Ectodermal cell (in vitro differentiated cells): ENCODE measurements around the gene LRRK1.

Source experiments
- H3K27ac ChIP-seq: 2 replicates; pipeline ENCODE4 v1.7.0; 2013; ENCODE audit warnings: mild to moderate bottlenecking, low read depth, low read length; ENCODE audit not compliant: insufficient read depth, poor library complexity, severe bottlenecking
- H3K27me3 ChIP-seq: 2 replicates; pipeline ENCODE4 v1.7.0; 2013; ENCODE audit warnings: mild to moderate bottlenecking, low read length; ENCODE audit not compliant: insufficient read depth, control insufficient read depth, poor library complexity, severe bottlenecking
- H3K36me3 ChIP-seq: one replicate; pipeline ENCODE4 v1.7.0; 2013; ENCODE audit warnings: low read length; ENCODE audit not compliant: control insufficient read depth, insufficient read depth
- H3K4me1 ChIP-seq: one replicate; pipeline ENCODE4 v1.7.0; 2013; ENCODE audit warnings: low read length; ENCODE audit not compliant: control insufficient read depth, insufficient read depth
- H3K4me3 ChIP-seq: 2 replicates; pipeline ENCODE4 v1.7.0; 2013; ENCODE audit warnings: low read depth, low read length, control low read depth; ENCODE audit not compliant: insufficient read depth
- H3K9me3 ChIP-seq: 2 replicates; pipeline ENCODE4 v1.7.0; 2013; ENCODE audit warnings: mild to moderate bottlenecking, low read length, moderate library complexity; ENCODE audit not compliant: control insufficient read depth
- WGBS, 2 experiments: methylation state at CpG; one replicate each; pipeline ENCODE4 v1.1.7; 2013; ENCODE audit warnings: missing lambda C conversion rate in 2 of 2; 5-methylcytosine and 5-hydroxymethylcytosine counted together

LRRK1 gene

GRCh38 chr15:100932676-100933348 is 13.7 kb downstream of the LRRK1 start:
- H3K4me3 ChIP-seq = no peak overlapping the region
- H3K9me3 ChIP-seq = no peaks in the 10 kb centered on the region
- H3K27ac ChIP-seq = no peak overlapping the region
- H3K36me3 ChIP-seq = no peaks in the 10 kb centered on the region
- no peaks in the 10 kb centered on the region for H3K27me3 ChIP-seq
- 35 to 36% methylated on average over 7 of the region's 7 CpGs for WGBS, 2 experiments
- peaks cover 6% of the 10 kb centered on the region for H3K4me1 ChIP-seq

DNA sequence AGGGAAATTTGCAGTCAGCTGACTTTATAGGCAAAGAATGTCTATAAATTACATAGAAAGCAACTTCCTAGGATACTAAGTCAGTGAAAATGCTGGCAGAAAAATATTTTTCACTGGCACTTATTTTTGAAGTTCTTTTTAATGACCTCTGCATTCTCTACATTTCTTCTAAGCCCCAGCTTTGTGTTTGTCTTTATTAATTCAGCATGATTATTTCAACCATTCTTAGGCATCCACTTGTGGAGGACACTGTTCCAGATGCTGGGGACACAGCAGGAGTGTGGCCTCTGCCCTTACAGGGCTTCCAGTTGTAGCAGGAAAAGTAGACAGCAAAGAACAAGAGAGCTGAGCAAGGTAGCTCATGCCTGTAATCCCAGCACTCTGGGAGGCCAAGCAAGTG is 15.0 kb downstream of the LRRK1 start:
- no peaks in the 10 kb centered on the region for H3K27me3 ChIP-seq
- H3K36me3 ChIP-seq = no peaks in the 10 kb centered on the region
- peaks cover 6% of the 10 kb centered on the region for H3K4me1 ChIP-seq
- H3K27ac ChIP-seq = no peak overlapping the region
- no peak overlapping the region for H3K4me3 ChIP-seq
- H3K9me3 ChIP-seq = no peaks in the 10 kb centered on the region

GRCh38 chr15:100934726-100935125 is 15.6 kb downstream of the LRRK1 start:
- Histone ChIP-seq H3K9me3 (no peaks in the 10 kb centered on the region), H3K4me3 (no peak overlapping the region), H3K4me1 (peaks cover 2% of the 10 kb centered on the region), H3K27me3 (no peaks in the 10 kb centered on the region), H3K36me3 (no peaks in the 10 kb centered on the region), H3K27ac (no peak overlapping the region)

- no peaks in the 10 kb centered on the region for H3K27me3 ChIP-seq
- no peaks in the 10 kb centered on the region for H3K36me3 ChIP-seq
- H3K27ac ChIP-seq = no peak overlapping the region
- no peak overlapping the region for H3K4me3 ChIP-seq
- no peaks in the 10 kb centered on the region for H3K9me3 ChIP-seq
- WGBS, 2 experiments = 90 to 96% methylated on average over 3 of the region's 4 CpGs
- no peaks in the 10 kb centered on the region for H3K4me1 ChIP-seq
These were observed 18.0 kb downstream of the LRRK1 start for GRCh38 chr15:100937171-100937570.

GRCh38 chr15:100939791-100940190 is 20.6 kb downstream of the LRRK1 start:
- Histone ChIP-seq H3K4me3 (no peak overlapping the region), H3K27ac (no peak overlapping the region), H3K9me3 (no peaks in the 10 kb centered on the region), H3K36me3 (no peaks in the 10 kb centered on the region), H3K27me3 (no peaks in the 10 kb centered on the region), H3K4me1 (no peaks in the 10 kb centered on the region)
- 91 to 93% methylated on average over 3 to 4 of the region's 4 CpGs for WGBS, 2 experiments

DNA sequence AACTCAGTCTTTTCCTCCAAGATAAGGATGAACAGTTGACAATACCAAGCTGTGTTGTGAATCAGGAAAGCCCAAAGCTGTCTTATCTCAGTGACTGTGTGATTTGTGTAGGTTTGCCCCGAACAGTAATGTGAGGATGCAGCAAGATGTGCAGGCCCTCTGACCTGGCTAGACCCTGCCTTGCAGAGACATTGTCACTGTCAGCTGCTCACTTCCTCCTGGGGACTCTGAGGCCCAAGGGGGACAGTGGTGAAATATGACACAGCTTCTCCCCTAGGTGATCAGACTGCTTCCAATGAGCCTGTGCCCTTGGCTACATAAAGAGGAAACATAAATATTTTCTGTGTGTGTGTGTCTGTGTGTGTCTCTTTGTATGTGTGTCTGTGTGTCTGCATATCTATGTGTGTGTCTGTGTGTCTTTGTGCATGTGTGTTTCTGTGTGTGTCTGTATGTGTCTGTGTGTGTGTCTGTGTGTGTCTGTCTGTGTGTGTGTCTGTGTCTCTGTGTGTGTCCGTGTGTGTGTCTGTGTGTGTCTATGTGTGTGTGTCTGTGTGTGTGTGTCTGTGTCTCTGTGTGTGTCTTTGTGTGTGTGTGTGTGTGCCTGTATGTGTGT is 21.7 kb downstream of the LRRK1 start:
- no peaks in the 10 kb centered on the region for H3K36me3 ChIP-seq
- no peaks in the 10 kb centered on the region for H3K27me3 ChIP-seq
- H3K4me3 ChIP-seq = no peak overlapping the region
- H3K27ac ChIP-seq = no peak overlapping the region
- no peaks in the 10 kb centered on the region for H3K4me1 ChIP-seq
- 82 to 94% methylated on average over 2 of the region's 2 CpGs for WGBS, 2 experiments
- no peaks in the 10 kb centered on the region for H3K9me3 ChIP-seq

DNA sequence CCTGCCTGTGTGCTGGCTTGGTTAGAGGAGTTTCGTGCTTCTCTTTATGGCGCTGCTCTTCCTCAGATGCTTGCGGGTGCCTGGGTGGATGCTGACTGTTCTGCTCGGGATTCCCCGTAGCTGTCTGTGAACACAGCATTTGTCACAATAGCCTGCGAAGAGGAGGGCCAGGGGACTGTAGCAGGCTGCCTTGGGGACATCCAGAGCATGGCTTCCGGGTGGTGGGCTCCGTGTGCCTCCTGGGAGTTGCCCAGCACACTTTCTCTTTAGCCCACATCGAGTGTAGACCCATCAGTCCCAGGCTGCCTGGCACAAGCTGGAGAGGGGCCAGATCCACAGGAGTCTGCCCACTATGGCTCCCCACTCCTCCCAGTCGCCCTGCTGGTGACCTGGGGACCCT is 22.4 kb downstream of the LRRK1 start:
- H3K27me3 ChIP-seq = no peaks in the 10 kb centered on the region
- H3K4me1 ChIP-seq = no peaks in the 10 kb centered on the region
- no peak overlapping the region for H3K4me3 ChIP-seq
- no peak overlapping the region for H3K27ac ChIP-seq
- H3K9me3 ChIP-seq = no peaks in the 10 kb centered on the region
- H3K36me3 ChIP-seq = no peaks in the 10 kb centered on the region
- WGBS, 2 experiments = 84 to 88% methylated on average over 10 of the region's 10 CpGs

- Histone ChIP-seq H3K4me3 (no peak overlapping the region), H3K36me3 (no peaks in the 10 kb centered on the region), H3K4me1 (no peaks in the 10 kb centered on the region), H3K9me3 (no peaks in the 10 kb centered on the region), H3K27me3 (no peaks in the 10 kb centered on the region), H3K27ac (no peak overlapping the region)
- 93 to 96% methylated on average over 10 of the region's 10 CpGs for WGBS, 2 experiments
These were observed 23.7 kb downstream of the LRRK1 start for GRCh38 chr15:100942656-100943425.

- H3K27me3 ChIP-seq = no peaks in the 10 kb centered on the region
- no peak overlapping the region for H3K27ac ChIP-seq
- H3K4me3 ChIP-seq = no peak overlapping the region
- no peaks in the 10 kb centered on the region for H3K36me3 ChIP-seq
- H3K4me1 ChIP-seq = no peaks in the 10 kb centered on the region
- 97% methylated on average over 5 to 7 of the region's 7 CpGs for WGBS, 2 experiments
- H3K9me3 ChIP-seq = no peaks in the 10 kb centered on the region
These were observed 25.2 kb downstream of the LRRK1 start for GRCh38 chr15:100944244-100944895.

GRCh38 chr15:100944986-100945385 is 25.8 kb downstream of the LRRK1 start:
- H3K4me1 ChIP-seq = no peaks in the 10 kb centered on the region
- no peaks in the 10 kb centered on the region for H3K27me3 ChIP-seq
- no peak overlapping the region for H3K27ac ChIP-seq
- H3K9me3 ChIP-seq = no peaks in the 10 kb centered on the region
- WGBS, 2 experiments = 94 to 96% methylated on average over 6 of the region's 6 CpGs
- no peak overlapping the region for H3K4me3 ChIP-seq
- H3K36me3 ChIP-seq = no peaks in the 10 kb centered on the region
